ENCODE results near the gene CYP1A2. TPM values are rescaled to one million over a fixed set of nuclear protein-coding genes. Genes with fewer than 3 reads are reported as not detected.

Gene CYP1A2
- polyA plus RNA-seq, 3 donors, result not detected

- H3K27ac Mint-ChIP-seq, result peak overlapping the region; percentile 97 to 99 (median 99)
- H3K9me3 Mint-ChIP-seq, result peaks cover 0 to 3% (median 0%) of the 10 kb centered on the region in 7 donors
- Histone ChIP-seq H3K36me3 (replicated peaks in 1 of 2; ENCODE audit: control insufficient read depth in 1 of 2, insufficient read depth in 2 of 2, low read length in 2 of 2) (no peaks in the 10 kb centered on the region), H2AFZ (ENCODE audit: insufficient read depth, low read depth, low read length, poor library complexity, severe bottlenecking) (no peak overlapping the region), H3K27ac (ENCODE audit: low read depth in 1 of 2, low read length in 2 of 2) (peak overlapping the region; percentile 91 to 97), H3K9ac (ENCODE audit: insufficient read depth, low read length, poor library complexity, severe bottlenecking) (no peak overlapping the region), H3K79me2 (ENCODE audit: insufficient read depth, low read length) (peaks cover 34% of the 10 kb centered on the region), H4K20me1 (ENCODE audit: insufficient read depth, low read length) (peaks cover 12% of the 10 kb centered on the region), H3K4me2 (replicated peaks; ENCODE audit: extremely low read depth, low read length, poor library complexity, severe bottlenecking) (peak overlapping the region; percentile 62), H3K9me3 (replicated peaks in 1 of 2; ENCODE audit: control insufficient read depth in 1 of 2, insufficient read depth in 1 of 2, low read length in 2 of 2) (no peaks in the 10 kb centered on the region), H3K4me3 (replicated peaks in 1 of 3; ENCODE audit: low read depth in 2 of 3, low read length in 3 of 3) (peak overlapping the region in 1 of 3 experiments; percentile 36), H3K27me3 (ENCODE audit: control insufficient read depth in 2 of 2, insufficient read depth in 2 of 2, low read length in 2 of 2) (no peaks in the 10 kb centered on the region), H3K4me1 (ENCODE audit: control insufficient read depth in 1 of 2, insufficient read depth in 2 of 2, low read length in 2 of 2) (peaks cover 84 to 89% of the 10 kb centered on the region in 2 donors)
- 50% methylated on average over 1 of the region's 5 CpGs for WGBS (ENCODE audit: insufficient coverage)
- no peak for DNase-seq
- TF ChIP-seq CTCF (IDR thresholded peaks at IDR 0.05), result no peak
- H3K36me3 Mint-ChIP-seq, result peaks cover 2% of the 10 kb centered on the region in 2 donors
- peaks cover 0 to 3% (median 0%) of the 10 kb centered on the region in 3 donors for H3K27me3 Mint-ChIP-seq (ENCODE audit: low read depth in 3 of 3)
- peaks cover 83% of the 10 kb centered on the region for H3K4me1 Mint-ChIP-seq
- peak overlapping the region in 1 of 2 donors; percentile 44 for H3K4me3 Mint-ChIP-seq
- intact Hi-C loops (cut with micrococcal nuclease), result no loop called here
These were observed 29.9 kb downstream of the CYP1A2 start for GRCh38 chr15:74778599-74778970.

- Histone ChIP-seq H3K36me3 (replicated peaks in 1 of 2; ENCODE audit: control insufficient read depth in 1 of 2, insufficient read depth in 2 of 2, low read length in 2 of 2) (no peaks in the 10 kb centered on the region), H3K9me3 (replicated peaks in 1 of 2; ENCODE audit: control insufficient read depth in 1 of 2, insufficient read depth in 1 of 2, low read length in 2 of 2) (no peaks in the 10 kb centered on the region), H3K27ac (ENCODE audit: low read depth in 1 of 2, low read length in 2 of 2) (peak overlapping the region; percentile 91 to 97), H3K4me2 (replicated peaks; ENCODE audit: extremely low read depth, low read length, poor library complexity, severe bottlenecking) (no peak overlapping the region), H2AFZ (ENCODE audit: insufficient read depth, low read depth, low read length, poor library complexity, severe bottlenecking) (no peak overlapping the region), H3K79me2 (ENCODE audit: insufficient read depth, low read length) (peaks cover 40% of the 10 kb centered on the region), H3K4me3 (replicated peaks in 1 of 3; ENCODE audit: low read depth in 2 of 3, low read length in 3 of 3) (no peak overlapping the region), H3K9ac (ENCODE audit: insufficient read depth, low read length, poor library complexity, severe bottlenecking) (no peak overlapping the region), H4K20me1 (ENCODE audit: insufficient read depth, low read length) (peaks cover 12% of the 10 kb centered on the region), H3K27me3 (ENCODE audit: control insufficient read depth in 2 of 2, insufficient read depth in 2 of 2, low read length in 2 of 2) (no peaks in the 10 kb centered on the region), H3K4me1 (ENCODE audit: control insufficient read depth in 1 of 2, insufficient read depth in 2 of 2, low read length in 2 of 2) (peaks cover 84 to 89% of the 10 kb centered on the region in 2 donors)
- Mint-ChIP-seq H3K27ac (peak overlapping the region; percentile 97 to 99 (median 99)), H3K9me3 (peaks cover 0 to 3% (median 0%) of the 10 kb centered on the region in 7 donors), H3K27me3 (ENCODE audit: low read depth in 3 of 3) (peaks cover 0 to 3% (median 0%) of the 10 kb centered on the region in 3 donors), H3K4me3 (peak overlapping the region in 1 of 2 donors; percentile 45), H3K4me1 (peaks cover 81% of the 10 kb centered on the region), H3K36me3 (peaks cover 4 to 9% of the 10 kb centered on the region in 2 donors)
- intact Hi-C loops (cut with micrococcal nuclease), result no loop called here
- no peak for TF ChIP-seq CTCF (IDR thresholded peaks at IDR 0.05)
- WGBS (ENCODE audit: insufficient coverage), result 25% methylated on average over 1 of the region's 7 CpGs
- DNase-seq, result no peak
These were observed 30.6 kb downstream of the CYP1A2 start for GRCh38 chr15:74779162-74779648.

Measured in CD14-positive monocyte (primary cell).